Cardiac muscle cell (in vitro differentiated cells and primary cell): ENCODE results near the gene GRIN1. TPM values are rescaled to one million over a fixed set of nuclear protein-coding genes. Genes with fewer than 3 reads are reported as not detected.

Experiments
- DNase-seq, 2 donors: peaks; one replicate each; pipeline versions ENCODE4 v3.0.0 to v3.0.0-alpha.2; 2010 to 2017; ENCODE audit warnings: low read depth in 1 of 2, low spot score in 1 of 2
- H3K27ac ChIP-seq: fragments of 200-600 bp; sonication (generic); 2 replicates; pipeline ENCODE4 v1.5.1; 2016
- H3K27me3 ChIP-seq: fragments of 200-600 bp; sonication (generic); 2 replicates; pipeline ENCODE4 v1.6.0; 2016; ENCODE audit warnings: control low read depth
- H3K36me3 ChIP-seq: fragments of 200-600 bp; sonication (generic); 2 replicates; pipeline ENCODE4 v1.5.1; 2016; ENCODE audit warnings: control low read depth
- H3K4me1 ChIP-seq: fragments of 200-600 bp; sonication (generic); 2 replicates; pipeline ENCODE4 v1.8.1; 2017; ENCODE audit warnings: low read depth, mild to moderate bottlenecking, mixed run types
- H3K4me3 ChIP-seq: fragments of 200-600 bp; sonication (generic); 2 replicates; pipeline ENCODE4 v1.5.1; 2016; ENCODE audit warnings: mild to moderate bottlenecking
- H3K9me3 ChIP-seq: fragments of 200-600 bp; sonication (generic); 2 replicates; pipeline ENCODE4 v1.5.1; 2017; ENCODE audit warnings: low read depth, mild to moderate bottlenecking, control low read depth
- CTCF ChIP-seq: IDR thresholded peaks from 2 replicates; pipeline ENCODE4 v1.5.1; 2012; ENCODE audit warnings: low read depth, mild to moderate bottlenecking, low read length
- polyA plus RNA-seq: library from polyadenylated mRNA; unstranded; fragments of >200 nt; fragmentation: Nextera tagmentation; extraction: Ambion mirVana; gene quantifications from 2 replicates; pipeline ENCODE4 v1.2.1, GENCODE V29; 2016
- total RNA-seq: library from RNA; depleted of rRNA; stranded (reverse); fragments of >200 nt; gene quantifications from 2 replicates; pipeline ENCODE4 v1.2.3, GENCODE V29; 2016

GRIN1 gene
- total and polyA plus RNA-seq, 2 experiments from 2014 or later: 0.03 to 0.22 TPM

GRCh38 chr9:137205126-137206069 lies 66.4 kb downstream of the GRIN1 start, which contains the start of the genes NDOR1 and TMEM203:
Gene NDOR1, plus strand, starts transcription at chr9:137205700. Its CDS starts 78 bp downstream, at chr9:137205778.
Gene TMEM203, minus strand, starts transcription at chr9:137205648. Its CDS starts 234 bp downstream, at chr9:137205414.
- Histone ChIP-seq H3K4me3 (peak within 1 kb of the TSS; percentile 86), H3K27ac (peak within 1 kb of the TSS; percentile 47), H3K4me1 (peaks cover 30% of the 10 kb centered on the region), H3K9me3 (no peaks in the 10 kb centered on the region), H3K27me3 (no peaks in the 10 kb centered on the region), H3K36me3 (no peaks in the 10 kb centered on the region)
- DNase-seq: peak; percentile 87 to 93
- TF ChIP-seq CTCF: no peak

DNA sequence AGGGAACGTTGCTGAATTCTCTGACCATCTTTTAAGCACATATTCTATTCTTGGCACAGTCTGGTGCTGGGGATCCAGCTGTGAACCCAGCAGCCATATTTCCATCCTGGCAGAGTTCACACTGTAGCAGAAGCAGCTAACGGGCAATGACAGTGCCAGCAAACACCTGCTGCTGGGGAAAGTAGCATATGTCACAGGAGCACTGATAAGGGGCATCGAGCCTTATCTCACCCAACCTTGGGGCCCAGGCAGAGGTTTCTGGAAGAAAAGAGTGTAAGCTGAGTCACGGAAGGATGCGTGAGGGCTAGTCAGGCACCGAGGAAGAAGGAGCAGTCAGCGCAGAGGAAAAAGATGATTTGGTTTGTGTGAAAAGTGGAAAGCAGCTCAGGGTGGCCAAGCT lies 67.6 kb downstream of the GRIN1 start:
- Histone ChIP-seq H3K27ac (no peak overlapping the region), H3K4me1 (peaks cover 24% of the 10 kb centered on the region), H3K4me3 (peak overlapping the region; percentile 86), H3K27me3 (no peaks in the 10 kb centered on the region), H3K36me3 (no peaks in the 10 kb centered on the region), H3K9me3 (no peaks in the 10 kb centered on the region)
- no peak for DNase-seq
- no peak for TF ChIP-seq CTCF

DNA sequence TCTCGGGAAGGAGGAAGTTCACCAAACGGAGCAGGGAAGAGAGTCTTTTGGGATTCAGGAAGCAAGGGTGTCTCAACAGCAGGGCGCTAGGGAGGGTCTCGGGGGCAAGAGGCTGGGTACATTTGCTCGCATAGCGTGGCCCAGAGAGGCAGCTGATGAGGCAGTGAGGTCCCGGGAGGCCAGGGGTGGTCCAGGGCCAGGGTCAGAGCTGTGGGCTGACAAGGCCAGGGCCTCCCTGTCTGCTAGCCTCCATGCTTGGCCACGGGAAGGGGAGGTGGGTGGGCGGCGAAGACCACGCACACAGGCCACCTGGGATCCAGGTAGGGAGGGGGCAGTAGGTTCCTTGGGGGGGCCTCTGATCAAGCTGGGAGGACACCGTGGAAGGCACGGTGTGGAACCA lies 72.6 kb downstream of the GRIN1 start:
- no peak for TF ChIP-seq CTCF
- Histone ChIP-seq H3K27ac (no peak overlapping the region), H3K36me3 (no peaks in the 10 kb centered on the region), H3K4me1 (peaks cover under 1% of the 10 kb centered on the region), H3K4me3 (no peak overlapping the region), H3K9me3 (no peaks in the 10 kb centered on the region), H3K27me3 (no peaks in the 10 kb centered on the region)
- DNase-seq: no peak

- no peak overlapping the region for H3K4me3 ChIP-seq
- H3K27me3 ChIP-seq: no peaks in the 10 kb centered on the region
- no peaks in the 10 kb centered on the region for H3K9me3 ChIP-seq
- DNase-seq: no peak
- H3K4me1 ChIP-seq: peaks cover 3% of the 10 kb centered on the region
- no peak overlapping the region for H3K27ac ChIP-seq
- no peaks in the 10 kb centered on the region for H3K36me3 ChIP-seq
- TF ChIP-seq CTCF: no peak
Observed at GRCh38 chr9:137212520-137212919, 73.6 kb downstream of the GRIN1 start.

DNA sequence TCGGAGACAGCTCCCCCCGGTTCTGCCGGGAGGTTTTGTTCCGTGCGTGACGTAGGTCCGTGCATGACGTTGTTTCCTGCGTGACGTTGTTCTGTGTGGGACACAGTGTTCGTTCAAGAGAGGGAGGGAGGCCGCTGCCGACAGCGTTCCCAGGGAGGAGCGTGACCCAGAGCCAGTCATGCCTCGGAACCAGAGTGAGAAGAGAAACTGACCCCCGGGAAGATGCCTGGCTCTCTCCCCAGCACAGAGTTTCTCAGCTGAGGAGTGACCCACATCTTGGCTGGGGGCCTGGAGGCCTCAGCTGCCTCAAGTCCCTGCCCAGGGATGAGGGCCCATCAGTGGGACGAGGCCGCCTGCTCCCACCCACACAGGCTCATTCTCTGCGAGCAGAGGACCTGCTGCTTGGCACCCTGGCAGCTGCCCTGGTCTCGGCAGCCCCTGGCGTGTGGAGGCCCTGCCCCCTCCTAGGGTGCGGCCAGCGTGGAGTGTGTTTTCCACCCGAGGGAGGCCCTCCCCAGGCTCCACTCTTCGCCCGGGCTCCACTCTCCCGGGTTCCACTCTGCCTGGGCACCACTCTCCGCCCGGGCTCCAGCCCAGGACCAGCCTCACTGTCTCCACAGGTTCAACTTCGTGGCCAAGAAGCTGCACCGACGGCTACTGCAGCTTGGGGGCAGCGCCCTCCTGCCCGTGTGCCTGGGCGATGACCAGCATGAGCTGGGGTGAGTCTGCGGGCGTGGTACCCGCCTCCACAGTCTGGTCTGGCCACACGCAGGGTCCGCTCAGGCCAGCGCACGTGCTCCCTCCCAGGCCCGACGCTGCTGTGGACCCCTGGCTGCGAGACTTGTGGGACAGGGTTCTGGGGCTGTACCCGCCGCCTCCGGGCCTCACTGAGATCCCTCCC lies 74.5 kb downstream of the GRIN1 start:
- no peaks in the 10 kb centered on the region for H3K36me3 ChIP-seq
- peaks cover 12% of the 10 kb centered on the region for H3K4me1 ChIP-seq
- no peak for TF ChIP-seq CTCF
- no peaks in the 10 kb centered on the region for H3K9me3 ChIP-seq
- no peaks in the 10 kb centered on the region for H3K27me3 ChIP-seq
- no peak overlapping the region for H3K4me3 ChIP-seq
- DNase-seq: no peak
- H3K27ac ChIP-seq: no peak overlapping the region
